H9 (cell line): ENCODE measurements around the gene TSHB. TPM values are rescaled to one million over a fixed set of nuclear protein-coding genes. Genes with fewer than 3 reads are reported as not detected.

Experiments
- DNase-seq: peaks from one replicate; pipeline ENCODE4 v3.0.0-alpha.2; 2017
- H2AFZ ChIP-seq: one replicate; pipeline ENCODE4 v1.6.1; 2013; ENCODE audit warnings: mild to moderate bottlenecking, low read length, control low read depth, moderate library complexity
- H2AK5ac ChIP-seq: 2 replicates; pipeline ENCODE4 v1.6.1; 2013; ENCODE audit warnings: low read length, control low read depth, mixed read lengths; ENCODE audit not compliant: insufficient read length
- H2BK120ac ChIP-seq: one replicate; pipeline ENCODE4 v1.6.1; 2013; ENCODE audit warnings: low read depth, mild to moderate bottlenecking, low read length, control low read depth, inconsistent platforms; ENCODE audit not compliant: poor library complexity, severe bottlenecking
- H2BK12ac ChIP-seq: 2 replicates; pipeline ENCODE4 v1.6.1; 2013; ENCODE audit warnings: low read length, control low read depth, mixed read lengths, low read depth; ENCODE audit not compliant: insufficient read length
- H2BK15ac ChIP-seq: 2 replicates; pipeline ENCODE4 v1.6.1; 2013; ENCODE audit warnings: low read depth, low read length, control low read depth
- H2BK20ac ChIP-seq: one replicate; pipeline ENCODE4 v1.6.1; 2013; ENCODE audit warnings: low read depth, mild to moderate bottlenecking, low read length, control low read depth, inconsistent platforms; ENCODE audit not compliant: poor library complexity, severe bottlenecking
- H2BK5ac ChIP-seq: 2 replicates; pipeline ENCODE4 v1.6.1; 2013; ENCODE audit warnings: low read length, control low read depth, mixed read lengths; ENCODE audit not compliant: insufficient read length
- H3K14ac ChIP-seq: 2 replicates; pipeline ENCODE4 v1.6.1; 2013; ENCODE audit warnings: low read length, control low read depth; ENCODE audit not compliant: insufficient read depth
- H3K18ac ChIP-seq: 2 replicates; pipeline ENCODE4 v1.6.1; 2013; ENCODE audit warnings: low read depth, mild to moderate bottlenecking, mixed read lengths, low read length, control low read depth; ENCODE audit not compliant: insufficient read length
- H3K23ac ChIP-seq: 2 replicates; pipeline ENCODE4 v1.6.1; 2013; ENCODE audit warnings: low read length, control low read depth, mixed read lengths, low read depth; ENCODE audit not compliant: insufficient read length
- H3K23me2 ChIP-seq: 2 replicates; pipeline ENCODE4 v1.6.1; 2013; ENCODE audit warnings: low read depth, mild to moderate bottlenecking, mixed read lengths, low read length, control low read depth; ENCODE audit not compliant: insufficient read length, poor library complexity, severe bottlenecking
- H3K27ac ChIP-seq: 2 replicates; pipeline ENCODE4 v1.5.1; 2013; ENCODE audit warnings: low read length, control low read depth, mixed read lengths, low read depth; ENCODE audit not compliant: insufficient read length
- H3K27me3 ChIP-seq: 2 replicates; pipeline ENCODE4 v1.6.1; 2013; ENCODE audit warnings: low read length, control low read depth, inconsistent platforms; ENCODE audit not compliant: insufficient read depth
- H3K4ac ChIP-seq: 2 replicates; pipeline ENCODE4 v1.6.1; 2013; ENCODE audit warnings: low read depth, mild to moderate bottlenecking, control low read depth, inconsistent platforms, low read length, moderate library complexity
- H3K4me1 ChIP-seq: 2 replicates; pipeline ENCODE4 v1.6.1; 2013; ENCODE audit warnings: low read length, control low read depth, inconsistent platforms; ENCODE audit not compliant: insufficient read depth
- H3K4me2 ChIP-seq: 2 replicates; pipeline ENCODE4 v1.6.1; 2013; ENCODE audit warnings: low read length, control low read depth, mixed read lengths; ENCODE audit not compliant: insufficient read length, insufficient read depth
- H3K56ac ChIP-seq: 2 replicates; pipeline ENCODE4 v1.6.1; 2013; ENCODE audit warnings: low read depth, mild to moderate bottlenecking, mixed read lengths, low read length, control low read depth; ENCODE audit not compliant: insufficient read length
- H3K79me1 ChIP-seq: 2 replicates; pipeline ENCODE4 v1.6.1; 2013; ENCODE audit warnings: low read depth, mild to moderate bottlenecking, moderate library complexity, low read length, control low read depth, inconsistent platforms; ENCODE audit not compliant: insufficient read depth, poor library complexity, severe bottlenecking
- H3K79me2 ChIP-seq: 2 replicates; pipeline ENCODE4 v1.6.1; 2013; ENCODE audit warnings: low read length, control low read depth, inconsistent platforms; ENCODE audit not compliant: insufficient read depth
- H3K9ac ChIP-seq: 2 replicates; pipeline ENCODE4 v1.6.1; 2013; ENCODE audit warnings: low read length, control low read depth, mixed read lengths; ENCODE audit not compliant: insufficient read length; ENCODE audit errors: extremely low read depth
- H3K9me3 ChIP-seq: one replicate; pipeline ENCODE4 v1.6.1; 2013; ENCODE audit warnings: low read depth, low read length, inconsistent platforms; ENCODE audit not compliant: control insufficient read depth
- H3T11ph ChIP-seq: one replicate; pipeline ENCODE4 v1.6.1; 2013; ENCODE audit warnings: mild to moderate bottlenecking, low read length, control low read depth, inconsistent platforms
- H4K20me1 ChIP-seq: one replicate; pipeline ENCODE4 v1.6.1; 2013; ENCODE audit not compliant: control insufficient read depth, insufficient read length, insufficient read depth
- H4K5ac ChIP-seq: 2 replicates; pipeline ENCODE4 v1.6.1; 2013; ENCODE audit warnings: low read depth, mild to moderate bottlenecking, mixed read lengths, low read length, control low read depth; ENCODE audit not compliant: insufficient read length
- H4K8ac ChIP-seq: replicated peaks from 2 replicates; pipeline ENCODE4 v1.6.1; 2013; ENCODE audit warnings: low read length, control low read depth, mixed read lengths, low read depth; ENCODE audit not compliant: insufficient read length
- H4K91ac ChIP-seq: 2 replicates; pipeline ENCODE4 v1.6.1; 2013; ENCODE audit warnings: low read depth, mild to moderate bottlenecking, moderate library complexity, mixed read lengths, low read length, control low read depth; ENCODE audit not compliant: insufficient read length
- H3K27ac Mint-ChIP-seq, 3 experiments: 2 replicates in 2 of 3; 3 replicates in 1 of 3; pipeline ENCODE4 v1.8.0; 2020 to 2021; ENCODE audit warnings: mixed read lengths in 3 of 3, mild to moderate bottlenecking in 1 of 3, moderate library complexity in 1 of 3
- H3K27me3 Mint-ChIP-seq: 2 replicates; pipeline ENCODE4 v1.8.0; 2021; ENCODE audit warnings: low read depth, mild to moderate bottlenecking, moderate library complexity, mixed read lengths
- H3K36me3 Mint-ChIP-seq, 3 experiments: 2 replicates in 2 of 3; 3 replicates in 1 of 3; pipeline ENCODE4 v1.8.0; 2020 to 2021; ENCODE audit warnings: low read depth in 3 of 3, mixed read lengths in 3 of 3; ENCODE audit not compliant: insufficient read depth in 1 of 3
- H3K4me1 Mint-ChIP-seq, 2 experiments: 2 replicates each; pipeline ENCODE4 v1.8.0; 2020; ENCODE audit warnings: mixed read lengths in 2 of 2
- H3K4me3 Mint-ChIP-seq, 2 experiments: 2 replicates in 1 of 2; 3 replicates in 1 of 2; pipeline ENCODE4 v1.8.0; 2020 to 2021; ENCODE audit warnings: mild to moderate bottlenecking in 2 of 2, mixed read lengths in 2 of 2, moderate library complexity in 1 of 2
- H3K9me3 Mint-ChIP-seq, 2 experiments: 2 replicates in 1 of 2; 3 replicates in 1 of 2; pipeline ENCODE4 v1.8.0; 2020; ENCODE audit warnings: mild to moderate bottlenecking in 2 of 2, mixed read lengths in 2 of 2, moderate library complexity in 1 of 2
- WGBS: extraction: QIAGEN DNeasy Blood & Tissue Kit; methylation state at CpG from one replicate; pipeline ENCODE4 v1.1.7; 2013; ENCODE audit warnings: missing lambda C conversion rate, low lambda C conversion rate, mixed read lengths; ENCODE audit not compliant: insufficient read length; ENCODE audit errors: extremely low coverage; 5-methylcytosine and 5-hydroxymethylcytosine counted together
- total RNA-seq: library from RNA; stranded (reverse); gene quantifications from 2 replicates; pipeline ENCODE4 v1.2.1, GENCODE V29; 2021
- TF ChIP-seq, protein P1 (sequence below): fragments of 200-600 bp; sonication (generic); conservative IDR thresholded peaks from 3 replicates; pipeline ENCODE4 v1.8.0; 2021; ENCODE audit warnings: antibody characterized with exemption, mild to moderate bottlenecking

TSHB gene
- total RNA-seq, 1 experiment from 2014 or later: not detected

GRCh38 chr1:115012006-115012405, 17.6 kb upstream of the TSHB start:
- Mint-ChIP-seq H3K27ac (no peak overlapping the region), H3K4me1 (peaks cover 0 to 3% of the 10 kb centered on the region in 2 experiments; a peak in 1 of 4 replicates)
- WGBS: no CpG with 5 or more reads among the region's 1 CpG

More at GRCh38 chr1:115012006-115012405, 17.6 kb upstream of the TSHB start:
- Histone ChIP-seq H2BK15ac (no peak overlapping the region), H3K27ac (no peak overlapping the region), H3K27me3 (no peaks in the 10 kb centered on the region), H4K8ac (no peak overlapping the region), H2BK20ac (no peak overlapping the region), H3K23me2 (no peaks in the 10 kb centered on the region), H4K91ac (no peak overlapping the region), H3K9me3 (no peaks in the 10 kb centered on the region), H3K18ac (no peak overlapping the region), H3K4ac (no peak overlapping the region), H3T11ph (no peak overlapping the region), H2BK120ac (no peak overlapping the region), H3K23ac (no peak overlapping the region), H4K5ac (no peak overlapping the region), H2BK12ac (no peak overlapping the region), H3K56ac (no peak overlapping the region), H3K4me2 (no peak overlapping the region), H4K20me1 (no peaks in the 10 kb centered on the region), H3K4me1 (no peaks in the 10 kb centered on the region), H2BK5ac (no peak overlapping the region), H2AK5ac (no peak overlapping the region), H3K79me1 (no peaks in the 10 kb centered on the region), H3K9ac (no peak overlapping the region), H3K79me2 (no peaks in the 10 kb centered on the region), H2AFZ (no peak overlapping the region), H3K14ac (no peak overlapping the region)
- Mint-ChIP-seq H3K27me3 (peaks cover 3% of the 10 kb centered on the region), H3K36me3 (no peaks in the 10 kb centered on the region), H3K4me3 (no peak overlapping the region), H3K9me3 (peaks cover 3 to 10% of the 10 kb centered on the region in 2 experiments; a peak in 3 of 5 replicates)
- TF ChIP-seq, protein P1, sequence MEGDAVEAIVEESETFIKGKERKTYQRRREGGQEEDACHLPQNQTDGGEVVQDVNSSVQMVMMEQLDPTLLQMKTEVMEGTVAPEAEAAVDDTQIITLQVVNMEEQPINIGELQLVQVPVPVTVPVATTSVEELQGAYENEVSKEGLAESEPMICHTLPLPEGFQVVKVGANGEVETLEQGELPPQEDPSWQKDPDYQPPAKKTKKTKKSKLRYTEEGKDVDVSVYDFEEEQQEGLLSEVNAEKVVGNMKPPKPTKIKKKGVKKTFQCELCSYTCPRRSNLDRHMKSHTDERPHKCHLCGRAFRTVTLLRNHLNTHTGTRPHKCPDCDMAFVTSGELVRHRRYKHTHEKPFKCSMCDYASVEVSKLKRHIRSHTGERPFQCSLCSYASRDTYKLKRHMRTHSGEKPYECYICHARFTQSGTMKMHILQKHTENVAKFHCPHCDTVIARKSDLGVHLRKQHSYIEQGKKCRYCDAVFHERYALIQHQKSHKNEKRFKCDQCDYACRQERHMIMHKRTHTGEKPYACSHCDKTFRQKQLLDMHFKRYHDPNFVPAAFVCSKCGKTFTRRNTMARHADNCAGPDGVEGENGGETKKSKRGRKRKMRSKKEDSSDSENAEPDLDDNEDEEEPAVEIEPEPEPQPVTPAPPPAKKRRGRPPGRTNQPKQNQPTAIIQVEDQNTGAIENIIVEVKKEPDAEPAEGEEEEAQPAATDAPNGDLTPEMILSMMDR: no peak
- no peak for DNase-seq
